Endothelial cell of umbilical vein (primary cell): ENCODE measurements around the gene SRPK2. TPM values are rescaled to one million over a fixed set of nuclear protein-coding genes. Genes with fewer than 3 reads are reported as not detected.
A peak's percentile ranks its signal among the peaks of the same experiment; 100 is the strongest.

Experiments used
- BruUV-seq: library from RNA; stranded (reverse); fragments of 400-500 nt; replicated peaks from 2 replicates; lab custom pipeline; 2021; lab: Mats Ljungman, UMichigan
- CTCF ChIA-PET: fragments of 300-600, 350-600 bp; sonication (Branson Sonifier 250); formaldehyde crosslinking; loops from one replicate; lab custom pipeline; 2021; ENCODE audit warnings: antibody characterized with exemption, inconsistent platforms; lab: Charles Lee
- POLR2A ChIA-PET: fragments of 300-600, 350-600 bp; sonication (Branson Sonifier 250); formaldehyde crosslinking; loops from one replicate; lab custom pipeline; 2021; ENCODE audit warnings: antibody characterized with exemption, inconsistent platforms; lab: Charles Lee
- DNase-seq: peaks from one replicate; pipeline ENCODE4 v3.0.0-alpha.2; 2011; ENCODE audit warnings: low read depth, low spot score
- FAIRE-seq: peaks from 2 replicates; lab custom pipeline; 2011; peaks lifted over from hg19 to GRCh38; lab: Jason Lieb, UNC
- H2AFZ ChIP-seq: 2 replicates; pipeline ENCODE4 v1.6.0; 2012; ENCODE audit warnings: low read depth, low read length, control low read depth, inconsistent platforms
- H3K27ac ChIP-seq: 2 replicates; pipeline ENCODE4 v1.5.1; 2011; ENCODE audit warnings: low read depth, mild to moderate bottlenecking, control low read depth, low read length, moderate library complexity; ENCODE audit not compliant: insufficient read depth
- H3K27me3 ChIP-seq, 2 experiments: 2 replicates each; pipeline versions ENCODE4 v1.6.0 to v1.6.1; 2011; ENCODE audit warnings: low read length in 2 of 2, mixed read lengths in 1 of 2; ENCODE audit not compliant: control insufficient read depth in 2 of 2, insufficient read depth in 2 of 2
- H3K36me3 ChIP-seq, 2 experiments: 2 replicates in 1 of 2; 3 replicates in 1 of 2; pipeline ENCODE4 v1.5.1; 2011; ENCODE audit warnings: low read length in 2 of 2, mild to moderate bottlenecking in 1 of 2, moderate library complexity in 1 of 2; ENCODE audit not compliant: control insufficient read depth in 2 of 2, insufficient read depth in 2 of 2; ENCODE audit errors: extremely low read depth in 1 of 2
- H3K4me1 ChIP-seq: 3 replicates; pipeline ENCODE4 v1.5.1; 2011; ENCODE audit warnings: mild to moderate bottlenecking, low read length; ENCODE audit not compliant: control insufficient read depth, insufficient read depth; ENCODE audit errors: extremely low read depth
- H3K4me2 ChIP-seq: 2 replicates; pipeline ENCODE4 v1.6.1; 2011; ENCODE audit warnings: low read length, control low read depth, mixed read lengths; ENCODE audit not compliant: insufficient read depth
- H3K4me3 ChIP-seq, 3 experiments: fragments of 200-600 bp in 1 of 3; sonication (generic), shearing (Covaris generic) in 1 of 3; replicated peaks in 1 of 3; 2 replicates each; pipeline ENCODE4 v1.5.1; 2011 to 2016; ENCODE audit warnings: control low read depth in 3 of 3, low read length in 3 of 3, mild to moderate bottlenecking in 2 of 3, inconsistent platforms in 1 of 3, low read depth in 1 of 3, moderate library complexity in 1 of 3; ENCODE audit not compliant: insufficient read depth in 1 of 3
- H3K79me2 ChIP-seq: 2 replicates; pipeline ENCODE4 v1.6.0; 2012; ENCODE audit warnings: low read length, inconsistent platforms; ENCODE audit not compliant: control insufficient read depth, insufficient read depth
- H3K9ac ChIP-seq: replicated peaks from 2 replicates; pipeline ENCODE3; 2011; ENCODE audit warnings: low read length, control low read depth; ENCODE audit not compliant: insufficient read depth; ENCODE audit errors: extremely low read depth
- H3K9me1 ChIP-seq: replicated peaks from 3 replicates; pipeline ENCODE4 v1.6.0; 2011; ENCODE audit warnings: mild to moderate bottlenecking, low read length; ENCODE audit not compliant: control insufficient read depth, insufficient read depth; ENCODE audit errors: extremely low read depth
- H3K9me3 ChIP-seq: replicated peaks from 2 replicates; pipeline ENCODE4 v1.5.1; 2012; ENCODE audit warnings: low read length, inconsistent platforms; ENCODE audit not compliant: control insufficient read depth, insufficient read depth
- H4K20me1 ChIP-seq: replicated peaks from 2 replicates; pipeline ENCODE3; 2011; ENCODE audit warnings: mild to moderate bottlenecking, low read length; ENCODE audit not compliant: control insufficient read depth, insufficient read depth; ENCODE audit errors: extremely low read depth
- FOS ChIP-seq: IDR thresholded peaks from 2 replicates; pipeline ENCODE4 v1.6.1; 2011; ENCODE audit warnings: mild to moderate bottlenecking, low read length, moderate library complexity, borderline replicate concordance; ENCODE audit not compliant: insufficient read depth
- JUN ChIP-seq: IDR thresholded peaks from 2 replicates; pipeline ENCODE4 v1.6.1; 2011; ENCODE audit warnings: borderline replicate concordance, low read depth; ENCODE audit not compliant: insufficient read length, insufficient read depth
- MYC ChIP-seq: IDR thresholded peaks from one replicate; pipeline ENCODE4 v1.6.1; 2011; ENCODE audit warnings: mild to moderate bottlenecking, low read depth, low read length
- POLR2A ChIP-seq: IDR thresholded peaks from 2 replicates; pipeline ENCODE4 v1.6.1; 2012; ENCODE audit warnings: low read depth, mild to moderate bottlenecking, control low read depth, low read length
- dilution Hi-C: fragments of 300-500 bp; cut with MboI; formaldehyde crosslinking; loops from one replicate; pipeline ENCODE4 v1.15.0; 2019; ENCODE audit warnings: low sequenced_read_pairs; ENCODE audit not compliant: extremely low pct_ligation_motif_present
- intact Hi-C: fragments of 100-400 bp; cut with micrococcal nuclease; formaldehyde crosslinking; loops from one replicate; pipeline ENCODE4 v1.10.0; 2022
- polyA plus RNA-seq, 4 experiments: library from polyadenylated mRNA; depleted of rRNA in 3 of 4; stranded (reverse) in 3 of 4; unstranded in 1 of 4; fragments of >200 nt; gene quantifications; 2 replicates each; pipeline versions ENCODE4 v1.2.1 to v1.2.3, GENCODE V29; 2011 to 2012; ENCODE audit warnings: missing spikeins in 1 of 4
- total RNA-seq: library from RNA; stranded (reverse); gene quantifications from 2 replicates; pipeline ENCODE4 v1.2.3, GENCODE V29; 2021

Gene SRPK2
- total and polyA plus RNA-seq, 2 donors (not counting 3 experiments of a cell fraction or from before 2014, with no cell fraction given) = 13.4 to 55.2 TPM

DNA sequence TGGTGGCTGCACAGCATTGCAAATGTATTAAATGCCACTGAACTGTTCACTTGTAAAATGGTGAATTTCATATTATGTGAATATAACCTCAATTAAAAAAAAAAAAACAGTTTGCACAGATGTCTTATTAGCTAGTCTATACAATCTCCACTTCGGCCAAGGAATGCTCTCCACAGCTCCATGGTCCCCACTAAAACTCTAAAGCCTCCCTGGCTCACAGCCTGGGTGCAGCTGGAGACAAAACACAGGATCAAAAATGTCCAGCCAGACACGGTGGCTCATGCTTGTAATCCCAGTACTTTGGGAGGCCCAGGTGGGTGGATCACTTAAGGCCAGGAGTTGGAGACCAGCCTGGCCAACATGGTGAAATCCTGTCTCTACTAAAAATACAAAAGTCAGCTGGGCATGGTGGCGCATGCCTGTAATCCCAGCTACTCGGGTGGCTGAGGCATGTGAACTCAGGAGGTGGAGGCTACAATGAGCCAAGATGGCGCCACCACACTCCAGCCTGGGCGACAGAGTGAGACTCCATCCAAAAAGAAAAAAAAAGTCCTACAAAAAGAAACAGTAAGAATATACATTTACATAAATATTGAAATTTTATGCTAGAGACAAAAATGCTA is 66.0 kb downstream of the SRPK2 start:
- H3K79me2 ChIP-seq = peaks cover 82% of the 10 kb centered on the region
- no peak overlapping the region for H3K27ac ChIP-seq
- H3K4me3 ChIP-seq = no peak overlapping the region
- no peak for TF ChIP-seq MYC
- TF ChIP-seq JUN = no peak
- no peak for TF ChIP-seq FOS
- DNase-seq (no peak), FAIRE-seq (no peak)
- ChIA-PET CTCF (interaction anchor here (0.5 kb wide), 1 partner anchor 76 kb away, joined by 3 read pairs; no protein-coding TSS in a partner anchor), POLR2A (no interaction called here)
- H3K36me3 ChIP-seq = no peaks in the 10 kb centered on the region
- no peak overlapping the region for H3K9ac ChIP-seq
- dilution Hi-C loops (no loop called here), intact Hi-C loops (no loop called here)
- no peaks in the 10 kb centered on the region for H3K4me1 ChIP-seq
- H3K9me1 ChIP-seq = no peaks in the 10 kb centered on the region
- H4K20me1 ChIP-seq = peaks cover 17% of the 10 kb centered on the region
- no TSS peak for BruUV-seq
- H2AFZ ChIP-seq = no peak overlapping the region
- H3K27me3 ChIP-seq = no peaks in the 10 kb centered on the region
- no peak overlapping the region for H3K4me2 ChIP-seq
- no peaks in the 10 kb centered on the region for H3K9me3 ChIP-seq

GRCh38 chr7:105321754-105322455 is 66.8 kb downstream of the SRPK2 start:
- ChIA-PET POLR2A (no interaction called here), CTCF (no interaction called here)
- no peak overlapping the region for H3K4me3 ChIP-seq
- peaks cover 12% of the 10 kb centered on the region for H4K20me1 ChIP-seq
- H3K36me3 ChIP-seq = no peaks in the 10 kb centered on the region
- no peaks in the 10 kb centered on the region for H3K9me1 ChIP-seq
- TF ChIP-seq MYC (no peak), FOS (no peak), POLR2A (no peak)
- DNase-seq (no peak), FAIRE-seq (peak; percentile 4)
- no peaks in the 10 kb centered on the region for H3K4me1 ChIP-seq
- no TSS peak for BruUV-seq
- dilution Hi-C loops (no loop called here), intact Hi-C loops (no loop called here)
- no peak overlapping the region for H2AFZ ChIP-seq
- no peak overlapping the region for H3K9ac ChIP-seq
- H3K27ac ChIP-seq = no peak overlapping the region
- no peaks in the 10 kb centered on the region for H3K9me3 ChIP-seq
- H3K79me2 ChIP-seq = peaks cover 78% of the 10 kb centered on the region
- no peaks in the 10 kb centered on the region for H3K27me3 ChIP-seq
- H3K4me2 ChIP-seq = no peak overlapping the region
